Measurements from ENCODE around the gene ZNF3.
"Not testable (repeated sequence)": the region's sequence is repeated elsewhere in the genome, so short reads cannot be mapped to it uniquely, and the experiment has no call there.

The ZNF3 gene

DNA sequence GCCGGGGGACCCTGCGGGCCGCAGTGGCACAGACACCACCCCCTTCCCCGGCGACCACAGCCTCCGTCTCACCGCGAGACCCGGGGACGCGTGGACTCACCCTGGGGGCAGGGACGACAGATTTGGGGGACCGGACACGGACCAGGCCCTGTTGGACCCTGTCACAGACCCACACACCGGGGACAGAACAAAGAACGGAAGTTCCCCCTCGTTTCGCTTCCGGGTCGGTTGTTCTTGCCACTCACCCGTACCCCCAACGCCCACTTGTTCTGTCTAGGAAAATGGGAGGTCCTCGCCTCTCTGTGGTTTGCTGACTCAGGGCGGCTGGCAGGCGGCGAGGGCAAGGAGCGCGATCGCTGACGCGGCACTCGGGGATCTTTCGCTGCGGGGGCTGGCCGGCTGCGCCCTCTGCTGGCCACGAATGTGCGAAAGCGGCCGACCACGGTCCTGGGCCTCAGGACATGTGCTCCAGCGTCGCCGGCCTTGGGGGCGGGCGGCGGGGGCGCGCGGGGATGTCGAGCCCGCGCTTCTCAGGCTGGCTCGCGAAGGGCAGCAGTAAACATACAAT is at the start of gene ZNF3:
Gene ZNF3 (minus strand): TSS at position 189 of the 568 bp plus-strand sequence. CDS start 4,366 bp downstream, outside the sequence.
- peak; percentile 99 for DNase-seq

DNA sequence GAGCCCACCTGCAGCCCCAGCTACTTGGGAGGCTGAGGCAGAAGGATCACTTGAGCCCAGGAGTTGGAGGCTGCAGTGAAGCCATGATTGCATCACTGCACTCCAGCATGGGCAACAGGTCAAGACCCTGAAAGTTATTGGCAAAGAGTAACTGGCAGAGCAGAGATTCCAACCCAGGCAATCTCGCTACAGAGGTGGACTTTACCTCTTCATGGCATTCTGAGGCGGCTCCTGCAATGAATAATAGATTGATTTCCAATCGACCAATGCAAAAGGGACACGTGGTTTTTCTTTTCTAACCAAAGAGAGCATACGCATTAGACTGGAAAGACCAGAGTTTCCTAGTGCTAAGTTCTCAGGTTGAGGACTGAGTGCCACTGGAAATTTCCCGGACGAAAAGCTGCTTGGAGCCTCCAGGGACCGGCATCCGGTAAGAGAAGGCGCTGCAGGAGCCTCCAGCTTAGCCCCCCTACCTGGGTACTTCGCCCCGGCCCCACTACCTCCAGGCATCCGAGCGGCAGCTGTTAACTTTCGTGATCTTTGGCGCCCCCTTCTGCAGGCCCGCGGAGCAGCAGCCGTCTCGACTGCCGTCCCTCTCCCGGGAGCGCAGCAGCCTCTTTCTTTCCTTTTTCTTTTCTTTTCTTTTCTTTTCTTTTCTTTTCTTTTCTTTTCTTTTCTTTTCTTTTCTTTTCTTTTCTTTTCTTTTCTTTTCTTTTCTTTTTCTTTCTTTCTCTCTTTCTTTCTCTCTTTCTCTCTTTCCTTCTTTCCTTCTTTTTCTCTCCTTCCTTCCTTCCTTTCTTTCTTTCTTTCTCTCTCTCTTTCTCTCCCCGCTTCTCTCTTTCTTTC is 49.3 kb upstream of the ZNF3 start:
- peak; percentile 52 for DNase-seq

DNA sequence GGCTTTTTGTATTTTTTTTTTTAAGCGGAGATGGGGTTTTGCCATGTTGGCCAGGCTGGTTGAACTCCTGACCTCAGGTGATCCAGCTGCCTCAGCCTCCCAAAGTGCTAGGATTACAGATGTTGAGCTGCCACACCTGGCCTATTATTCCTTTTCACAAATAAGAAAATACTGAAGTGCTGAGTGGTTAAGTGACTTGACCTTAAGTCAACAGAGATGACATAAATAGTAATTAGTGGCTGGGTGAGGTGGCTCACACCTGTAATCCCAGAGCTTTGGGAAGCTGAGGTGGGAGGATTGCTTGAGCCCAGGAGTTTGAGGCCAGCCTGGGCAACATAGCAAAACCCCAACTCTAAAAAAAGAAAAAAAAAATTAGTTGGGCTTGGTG is 48.7 kb upstream of the ZNF3 start:
- not testable (repeated sequence) for DNase-seq

DNA sequence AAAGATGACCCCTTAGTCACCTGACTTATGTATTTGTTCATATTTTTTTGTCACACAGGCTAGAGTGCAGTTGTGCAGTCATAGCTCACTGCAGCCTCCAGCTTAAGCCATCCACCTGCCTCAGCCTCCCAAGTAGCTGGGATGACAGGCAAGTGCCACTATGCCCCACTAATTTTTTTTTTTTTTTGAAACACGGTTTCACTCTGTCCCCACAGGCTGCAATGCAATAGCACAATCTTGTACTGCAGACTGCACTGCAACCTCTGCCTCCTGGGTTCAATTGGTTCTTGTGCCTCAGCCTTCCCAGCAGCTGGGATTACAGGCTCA is 47.1 kb upstream of the ZNF3 start:
- DNase-seq: no peak

DNA sequence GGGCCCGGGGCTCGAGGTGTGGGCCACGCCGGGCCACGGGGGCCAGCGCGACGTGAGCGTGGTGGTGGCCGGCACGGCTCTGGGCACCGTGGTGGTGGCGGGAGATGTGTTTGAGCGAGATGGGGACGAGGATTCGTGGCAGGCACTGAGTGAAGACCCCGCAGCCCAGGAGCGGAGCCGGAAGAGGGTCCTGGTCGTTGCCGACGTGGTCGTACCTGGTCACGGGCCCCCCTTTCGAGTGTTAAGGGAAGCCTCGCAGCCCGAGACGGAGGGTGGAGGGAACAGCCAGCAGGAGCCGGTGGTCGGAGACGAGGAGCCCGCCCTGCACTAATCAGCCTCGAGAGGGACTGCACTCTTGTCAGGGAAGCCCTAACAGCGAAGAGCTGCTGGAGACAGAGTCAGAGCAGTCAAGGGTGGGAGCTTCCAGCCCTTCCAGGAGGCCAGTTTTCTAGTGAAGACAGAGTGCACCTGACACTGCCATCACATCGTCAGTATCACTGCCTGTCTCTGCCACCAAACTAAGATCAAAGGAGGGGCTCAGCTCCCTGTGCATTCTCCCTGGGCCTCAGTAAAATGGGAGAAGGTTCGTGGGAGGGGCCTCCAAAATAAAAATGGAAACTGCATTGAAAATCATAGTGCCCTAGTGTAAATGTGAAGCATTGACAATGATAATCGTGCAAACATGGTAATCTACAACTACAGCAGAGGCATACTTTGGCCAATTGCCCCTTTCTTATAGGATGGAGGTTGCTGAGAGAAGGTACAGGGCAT is 46.5 kb upstream of the ZNF3 start:
- peak; percentile 23 for DNase-seq

DNA sequence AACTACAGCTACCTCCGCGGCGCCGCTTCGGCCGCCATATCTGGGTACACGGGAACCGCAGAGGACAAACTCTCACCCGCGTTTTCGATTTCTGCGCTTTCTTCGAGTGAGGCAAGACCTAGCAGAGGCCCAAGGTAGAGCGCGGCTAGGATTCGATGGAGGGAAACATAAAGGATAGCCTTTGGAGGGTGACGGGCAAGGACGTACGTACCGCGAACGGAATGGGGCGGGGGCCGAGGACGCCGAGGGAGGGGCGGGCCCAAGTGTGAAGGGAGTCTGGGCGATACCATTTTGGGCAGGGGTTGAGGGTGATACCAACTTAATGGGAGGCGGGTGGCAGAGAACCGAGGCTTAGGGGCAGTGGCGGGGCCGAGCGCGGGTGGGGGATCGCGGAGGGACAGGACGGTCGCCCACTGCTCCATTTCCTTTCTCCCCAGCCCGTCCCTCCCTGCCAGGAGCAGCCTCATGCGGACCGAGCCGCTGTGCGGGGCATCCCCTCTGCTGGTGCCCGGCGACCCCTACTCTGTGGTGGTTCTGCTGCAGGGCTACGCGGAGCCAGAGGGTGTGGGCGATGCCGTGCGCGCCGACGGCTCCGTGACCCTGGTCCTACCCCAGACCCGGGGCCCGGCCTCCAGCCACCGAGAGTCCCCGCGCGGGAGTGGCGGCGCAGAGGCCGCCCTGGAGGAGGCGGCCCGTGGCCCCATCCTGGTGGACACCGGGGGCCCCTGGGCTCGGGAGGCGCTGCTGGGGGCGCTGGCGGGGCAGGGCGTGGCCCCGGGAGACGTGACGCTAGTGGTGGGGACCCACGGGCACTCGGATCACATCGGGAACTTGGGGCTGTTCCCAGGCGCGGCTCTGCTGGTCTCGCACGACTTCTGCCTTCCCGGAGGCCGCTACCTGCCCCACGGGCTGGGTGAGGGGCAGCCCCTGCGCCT is 45.7 kb upstream of the ZNF3 start, which contains the start of gene MBLAC1:
Gene MBLAC1 (plus strand): TSS at position 37 of the 935 bp plus-strand sequence. CDS start 429 bp downstream, at position 466.
- DNase-seq: peak; percentile 87

DNA sequence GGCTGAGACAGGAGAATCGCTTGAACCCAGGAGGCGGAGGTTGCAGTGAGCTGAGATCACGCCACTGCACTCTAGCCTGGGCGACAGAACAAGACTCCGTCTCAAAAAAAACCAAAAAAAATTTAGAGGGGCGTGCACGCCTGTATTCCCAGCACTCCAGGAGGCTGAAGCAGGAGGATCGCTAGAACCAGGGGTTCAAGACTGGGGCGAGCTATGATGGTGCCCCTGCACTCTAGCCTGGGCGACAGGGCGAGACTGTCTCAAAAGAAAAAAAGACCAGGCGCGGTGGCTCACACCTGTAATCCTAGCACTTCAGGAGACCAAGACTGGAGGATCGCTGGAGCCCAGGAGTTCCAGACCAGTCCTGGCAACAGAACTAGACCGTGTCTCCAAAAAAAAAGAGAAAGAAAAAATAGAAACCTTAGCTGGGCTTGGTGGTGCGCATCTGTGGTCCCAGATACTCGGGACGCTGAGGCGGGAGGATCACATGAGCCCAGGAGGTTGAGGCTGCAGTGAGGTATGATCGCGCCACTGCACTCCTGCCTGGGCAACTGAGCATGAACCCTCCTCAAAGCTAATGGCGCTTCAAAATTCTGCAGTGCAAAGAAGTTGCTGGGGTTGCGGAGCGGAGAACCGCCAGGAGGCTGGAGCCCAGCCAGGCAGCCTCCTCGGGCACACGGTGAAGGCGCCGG is 44.9 kb upstream of the ZNF3 start:
- no peak for DNase-seq

DNA sequence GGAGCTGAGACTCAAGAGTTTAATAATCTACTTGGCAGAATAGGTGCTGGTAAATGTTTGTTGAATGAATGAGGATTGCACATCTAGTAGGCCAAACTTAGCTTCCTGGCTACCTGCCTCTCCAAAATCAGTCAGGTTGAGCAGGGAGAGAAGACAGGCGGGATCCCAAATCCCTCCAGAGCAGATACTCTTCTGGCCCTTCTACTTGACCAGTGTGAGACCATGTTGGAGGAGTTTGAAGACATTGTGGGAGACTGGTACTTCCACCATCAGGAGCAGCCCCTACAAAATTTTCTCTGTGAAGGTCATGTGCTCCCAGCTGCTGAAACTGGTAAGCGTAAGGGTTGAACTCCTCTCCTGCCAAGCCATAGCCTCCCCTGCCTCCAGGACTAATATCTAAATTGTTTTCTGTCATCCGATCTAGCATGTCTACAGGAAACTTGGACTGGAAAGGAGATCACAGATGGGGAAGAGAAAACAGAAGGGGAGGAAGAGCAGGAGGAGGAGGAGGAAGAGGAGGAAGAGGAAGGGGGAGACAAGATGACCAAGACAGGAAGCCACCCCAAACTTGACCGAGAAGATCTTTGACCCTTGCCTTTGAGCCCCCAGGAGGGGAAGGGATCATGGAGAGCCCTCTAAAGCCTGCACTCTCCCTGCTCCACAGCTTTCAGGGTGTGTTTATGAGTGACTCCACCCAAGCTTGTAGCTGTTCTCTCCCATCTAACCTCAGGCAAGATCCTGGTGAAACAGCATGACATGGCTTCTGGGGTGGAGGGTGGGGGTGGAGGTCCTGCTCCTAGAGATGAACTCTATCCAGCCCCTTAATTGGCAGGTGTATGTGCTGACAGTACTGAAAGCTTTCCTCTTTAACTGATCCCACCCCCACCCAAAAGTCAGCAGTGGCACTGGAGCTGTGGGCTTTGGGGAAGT is 43.0 kb upstream of the ZNF3 start:
- no peak for DNase-seq

DNA sequence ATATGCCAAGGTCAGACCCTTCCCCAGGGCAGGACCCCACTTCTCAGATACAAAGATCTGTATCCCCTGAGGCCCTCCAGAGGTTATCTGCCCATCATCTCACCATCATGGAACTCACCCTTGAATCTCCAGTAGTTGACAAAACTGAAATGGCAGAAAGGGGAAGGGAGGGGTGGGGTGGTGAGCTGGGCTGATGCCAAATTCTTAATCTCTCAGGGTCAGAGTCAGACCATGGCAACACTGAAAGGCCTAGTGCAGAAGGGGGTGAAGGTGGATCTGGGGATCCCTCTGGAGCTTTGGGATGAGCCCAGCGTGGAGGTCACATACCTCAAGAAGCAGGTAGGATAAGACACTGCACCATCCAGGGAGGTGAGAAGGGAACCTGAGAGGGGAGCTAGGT is 41.0 kb upstream of the ZNF3 start:
- DNase-seq: no peak

DNA sequence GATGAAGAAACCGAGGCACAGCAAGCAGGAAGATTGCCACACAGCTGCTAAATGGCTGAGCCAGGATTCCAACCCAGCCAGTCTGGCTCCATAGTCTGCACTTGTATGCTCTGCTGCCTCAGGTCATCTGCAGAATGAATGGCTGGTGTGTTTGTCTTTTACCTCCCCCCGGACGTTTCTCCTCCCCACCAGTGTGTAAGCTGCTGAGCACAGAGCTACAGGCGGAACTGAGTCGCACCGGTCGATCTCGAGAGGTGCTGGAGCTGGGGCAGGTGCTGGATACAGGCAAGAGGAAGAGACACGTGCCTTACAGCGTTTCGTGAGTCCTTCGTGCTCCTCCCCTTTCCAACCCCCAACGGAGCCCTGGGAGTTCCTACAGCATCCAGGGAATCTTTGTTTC is 40.5 kb upstream of the ZNF3 start:
- DNase-seq: no peak

DNA sequence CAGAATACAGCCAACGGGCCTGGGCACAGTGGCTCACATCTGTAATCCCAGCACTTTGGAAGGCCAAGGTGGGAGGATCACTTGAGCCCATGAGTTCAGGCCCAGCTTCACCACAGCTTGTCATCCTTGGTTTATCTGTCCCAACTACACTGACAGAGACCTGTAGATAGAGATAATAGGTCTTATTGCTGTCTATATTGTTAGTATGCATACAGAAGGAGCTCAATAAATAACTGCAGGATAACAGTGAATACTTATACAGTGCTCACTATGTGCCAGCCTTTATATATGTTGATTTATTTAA is 39.2 kb upstream of the ZNF3 start:
- DNase-seq: no peak

DNA sequence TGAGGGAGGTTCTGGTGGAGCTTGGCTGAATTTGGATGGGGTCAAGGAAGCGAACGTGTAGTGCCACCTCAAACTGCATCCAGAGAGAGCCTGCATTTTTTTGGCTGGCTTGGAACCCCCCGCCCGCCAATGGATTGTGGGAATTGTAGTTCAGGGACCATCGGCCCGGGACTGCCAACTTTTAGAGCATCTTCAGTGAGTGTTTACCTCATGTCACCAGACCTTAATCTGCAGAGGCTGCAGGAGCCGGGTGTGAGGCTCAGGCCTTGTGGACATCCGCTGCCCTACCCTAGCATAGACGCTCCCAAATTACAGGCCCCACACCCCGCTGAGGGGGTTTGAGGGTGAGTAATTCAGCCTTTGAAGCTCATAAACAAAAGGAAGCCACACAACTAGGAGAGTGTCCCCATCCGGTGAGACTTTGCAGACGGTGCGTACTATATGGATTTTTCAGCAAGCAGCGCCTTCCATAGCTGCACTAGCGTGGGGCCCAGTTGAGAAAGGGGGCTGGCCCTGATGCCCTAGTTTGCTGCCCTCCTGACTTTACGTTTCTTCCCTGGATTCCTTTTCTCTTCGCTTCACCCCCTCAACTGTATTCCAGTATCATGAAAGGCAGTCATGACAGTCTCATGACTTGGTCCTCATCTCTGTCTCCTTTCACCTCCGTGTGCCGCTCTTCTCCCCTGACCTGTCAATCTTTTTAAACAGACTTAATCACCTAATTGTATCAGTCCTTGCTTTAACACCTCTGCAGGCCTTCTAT is 38.6 kb upstream of the ZNF3 start:
- peak; percentile 72 for DNase-seq

DNA sequence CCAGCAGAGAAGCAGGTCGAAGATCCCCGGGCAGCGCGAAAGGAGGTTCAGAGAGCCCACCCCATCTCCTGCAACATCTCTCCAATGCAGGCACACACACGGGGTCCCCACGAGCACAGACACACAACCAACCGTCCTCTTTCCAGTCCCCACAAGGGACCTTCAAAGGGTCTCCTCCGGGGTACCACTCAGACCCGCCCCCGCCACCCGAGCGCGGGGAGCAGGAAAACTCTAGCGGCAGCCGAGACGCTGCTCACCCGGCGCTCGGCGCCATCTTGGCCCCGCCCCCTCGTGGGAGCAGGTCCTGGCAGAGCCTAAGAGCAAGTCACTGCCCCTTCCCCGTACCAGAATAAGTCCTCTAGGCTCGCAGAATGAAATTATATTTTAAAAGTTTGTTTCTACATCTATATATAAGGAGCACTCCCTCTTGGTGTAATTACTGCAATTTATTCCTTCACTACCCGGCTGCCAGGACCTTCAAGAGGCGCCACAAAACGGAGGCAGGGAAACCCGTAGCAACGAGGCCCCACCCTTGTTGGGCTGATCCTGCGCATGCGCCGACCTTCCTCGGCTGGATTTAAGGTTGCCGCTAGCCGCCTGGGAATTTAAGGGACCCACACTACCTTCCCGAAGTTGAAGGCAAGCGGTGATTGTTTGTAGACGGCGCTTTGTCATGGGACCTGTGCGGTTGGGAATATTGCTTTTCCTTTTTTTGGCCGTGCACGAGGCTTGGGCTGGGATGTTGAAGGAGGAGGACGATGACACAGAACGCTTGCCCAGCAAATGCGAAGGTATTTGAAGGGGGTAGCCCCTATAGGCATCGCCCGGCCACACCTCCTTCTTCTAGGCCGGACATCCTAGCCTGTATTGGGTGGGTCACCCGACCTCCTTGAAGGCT is 37.8 kb upstream of the ZNF3 start, which contains the start of the genes CNPY4 and TAF6:
Gene CNPY4 (plus strand): TSS at position 563 of the 898 bp plus-strand sequence. CDS start 111 bp downstream, at position 674.
Gene TAF6 (minus strand): TSS at position 287 of the 898 bp plus-strand sequence. CDS start 5,149 bp downstream, outside the sequence.
- DNase-seq: peak; percentile 94

DNA sequence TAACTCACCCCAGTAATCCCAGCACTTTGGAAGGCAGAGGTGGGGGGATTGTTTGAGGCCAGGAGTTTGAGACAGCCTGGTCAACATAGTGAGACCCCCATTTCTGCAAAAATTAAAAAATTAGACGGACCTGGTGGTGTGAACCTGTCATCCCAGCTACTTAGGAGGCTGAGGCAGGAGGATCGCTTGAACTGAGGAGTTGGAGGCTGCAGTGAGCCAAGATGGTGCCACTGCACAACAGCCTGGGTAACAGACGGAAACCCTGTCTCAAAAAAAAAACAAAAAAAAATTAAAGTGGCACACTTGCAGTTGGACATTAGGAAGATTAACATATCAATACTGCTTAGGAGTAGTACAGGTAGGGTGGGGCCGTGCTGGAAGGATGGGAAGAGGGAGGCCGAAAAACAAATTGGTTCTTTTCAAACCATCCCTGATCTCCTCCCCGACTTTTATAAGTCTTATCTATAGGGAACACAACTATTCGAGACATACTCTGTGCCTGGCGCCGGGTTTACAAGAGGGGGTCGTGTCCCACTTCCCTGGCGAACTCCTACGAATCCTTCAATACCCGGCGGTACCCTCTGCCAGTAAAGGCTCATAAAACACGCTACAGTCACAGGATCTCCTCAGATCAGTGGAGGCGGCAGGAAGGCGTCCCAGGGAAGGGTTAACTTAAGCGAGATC is 37.0 kb upstream of the ZNF3 start:
- no peak for DNase-seq

DNA sequence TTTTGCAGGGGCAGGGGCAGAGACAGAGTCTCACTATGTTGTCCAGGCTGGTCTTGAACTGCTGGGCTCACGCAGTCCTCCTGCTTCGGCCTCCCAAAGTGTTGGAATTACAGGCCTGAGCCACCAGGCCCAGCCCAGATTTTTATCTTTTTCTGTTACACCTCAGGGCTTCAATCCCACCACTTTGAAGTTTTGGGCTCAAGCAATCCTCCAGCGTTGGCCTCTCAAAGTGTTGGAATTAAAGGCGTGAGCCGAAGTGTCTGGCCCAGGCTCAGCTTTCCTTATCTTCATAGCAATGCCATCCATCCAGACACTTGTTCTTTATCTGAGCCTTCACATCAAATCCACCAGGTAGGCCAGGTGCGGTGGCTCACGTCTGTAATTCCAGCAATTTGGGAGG is 33.5 kb upstream of the ZNF3 start:
- no peak for DNase-seq

DNA sequence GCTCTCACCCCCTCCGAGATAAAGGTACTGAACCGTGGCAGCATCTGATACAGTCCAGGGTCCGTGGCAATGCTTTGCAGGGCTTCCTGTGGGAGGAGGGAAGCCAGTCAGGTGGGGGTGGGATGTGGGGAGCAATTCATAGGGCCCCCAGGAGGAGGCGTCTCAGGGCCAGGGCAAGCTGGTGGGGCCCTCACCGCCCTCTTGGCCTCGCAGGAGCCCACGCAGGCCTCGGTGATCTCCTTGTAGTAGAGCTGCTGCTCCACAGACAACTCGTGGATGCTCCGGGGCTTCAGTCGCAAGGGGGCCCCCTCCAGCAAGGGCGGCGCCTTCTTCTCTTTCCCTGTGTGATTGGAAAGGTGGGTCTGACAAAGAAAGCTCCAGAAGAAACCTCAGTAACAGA is 30.4 kb upstream of the ZNF3 start:
- DNase-seq: no peak

DNA sequence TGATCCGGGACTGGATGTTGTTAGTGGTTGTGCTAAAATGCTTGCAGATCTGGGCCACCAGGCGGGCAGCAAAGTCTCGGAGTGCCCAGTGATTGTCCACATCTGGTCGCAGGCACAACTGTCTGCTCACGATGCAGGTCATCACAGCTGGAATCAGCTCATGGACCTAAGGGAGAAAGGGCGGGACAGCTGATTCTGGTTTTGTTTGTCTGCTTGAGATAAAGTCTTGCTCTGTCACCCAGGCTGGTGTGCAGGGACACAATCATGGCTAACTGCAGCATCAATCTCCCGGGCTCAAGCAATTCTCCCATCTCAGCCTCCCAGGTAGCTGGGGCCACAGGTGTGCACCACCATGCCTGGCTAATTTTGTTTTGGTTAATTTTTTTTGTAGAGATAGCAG is 29.6 kb upstream of the ZNF3 start:
- DNase-seq: no peak

DNA sequence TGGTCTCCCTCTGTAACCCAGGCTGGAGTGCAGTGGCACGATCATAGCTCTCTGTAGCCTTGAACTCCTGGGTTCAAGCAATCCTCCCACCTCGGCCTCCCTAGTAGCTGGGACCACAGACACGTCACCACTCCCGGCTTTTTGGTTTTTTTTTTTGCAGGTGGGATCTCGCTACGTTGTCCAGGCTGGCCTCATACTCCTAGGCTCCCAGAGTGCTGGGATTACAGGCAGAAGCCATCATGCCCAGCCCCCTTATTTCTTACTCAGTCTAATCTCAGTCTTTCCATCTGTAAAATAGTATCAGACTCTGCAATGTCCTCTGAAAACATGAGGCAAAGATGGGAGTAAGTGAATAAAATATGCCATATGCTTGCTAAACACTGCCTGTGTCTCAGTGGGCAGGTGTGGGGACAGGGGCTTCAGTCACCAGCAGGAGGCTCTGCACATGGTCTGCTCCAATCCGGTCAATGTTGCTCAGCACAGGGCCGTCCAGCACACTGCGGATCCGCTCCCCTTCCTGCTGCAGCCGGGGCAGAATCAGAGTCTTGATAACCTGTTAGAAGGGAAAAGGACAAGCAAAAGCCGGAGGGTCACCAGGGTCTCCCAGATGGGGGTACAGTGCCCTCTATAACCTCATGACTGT is 28.1 kb upstream of the ZNF3 start:
- no peak for DNase-seq

Measured in EL (cell line).